ENCODE results near the gene OR4D1. TPM values are rescaled to one million over a fixed set of nuclear protein-coding genes. Genes with fewer than 3 reads are reported as not detected.

Gene OR4D1
- total RNA-seq, 1 donor from 2014 or later = not detected

DNA sequence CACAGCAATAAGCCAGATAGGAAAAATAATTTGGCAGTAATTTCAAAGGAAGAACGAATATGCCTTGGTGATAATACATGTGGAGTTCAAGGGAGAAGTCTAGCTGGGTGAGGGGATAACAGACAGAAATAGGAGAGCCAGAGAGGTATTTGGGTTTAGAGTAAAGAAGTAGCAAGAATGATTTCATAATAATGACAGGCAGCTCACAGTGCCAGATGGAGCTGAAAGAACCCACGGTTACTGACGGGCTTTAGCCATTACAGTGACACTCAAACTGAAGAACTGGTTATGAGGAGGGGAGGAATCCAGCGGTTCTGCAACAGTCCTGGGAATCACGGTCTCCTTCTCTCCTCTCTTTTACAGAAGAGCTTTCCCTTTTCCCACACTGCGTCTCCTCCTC, 2.2 kb downstream of the OR4D1 start:
- Histone ChIP-seq H3K27ac (no peak overlapping the region), H3K4me1 (no peaks in the 10 kb centered on the region), H3K9me3 (peaks cover 4% of the 10 kb centered on the region), H3K36me3 (no peaks in the 10 kb centered on the region), H3K27me3 (no peaks in the 10 kb centered on the region), H3K4me3 (no peak overlapping the region)
- TF ChIP-seq POLR2AphosphoS5 (IDR thresholded peaks at IDR 0.05; ENCODE audit: insufficient read depth in 1 of 2, low read depth in 1 of 2) = no peak
- intact Hi-C loops (cut with DNase I) = no loop called here
- DNase-seq (ENCODE audit: extremely low spot score in 2 of 2) = no peak

GRCh38 chr17:58153046-58153445, 4.9 kb downstream of the OR4D1 start:
- intact Hi-C loops (cut with DNase I) = no loop called here
- no peak for TF ChIP-seq POLR2AphosphoS5 (IDR thresholded peaks at IDR 0.05; ENCODE audit: insufficient read depth in 1 of 2, low read depth in 1 of 2)
- no peak for TF ChIP-seq CTCF (IDR thresholded peaks at IDR 0.05)
- no peak for TF ChIP-seq POLR2A (IDR thresholded peaks at IDR 0.05)
- Histone ChIP-seq H3K4me1 (peaks cover 10% of the 10 kb centered on the region), H3K4me3 (no peak overlapping the region), H3K9me3 (no peaks in the 10 kb centered on the region), H3K36me3 (no peaks in the 10 kb centered on the region), H3K27ac (no peak overlapping the region), H3K27me3 (peaks cover 4% of the 10 kb centered on the region)
- no peak for DNase-seq (ENCODE audit: extremely low spot score in 2 of 2)

DNA sequence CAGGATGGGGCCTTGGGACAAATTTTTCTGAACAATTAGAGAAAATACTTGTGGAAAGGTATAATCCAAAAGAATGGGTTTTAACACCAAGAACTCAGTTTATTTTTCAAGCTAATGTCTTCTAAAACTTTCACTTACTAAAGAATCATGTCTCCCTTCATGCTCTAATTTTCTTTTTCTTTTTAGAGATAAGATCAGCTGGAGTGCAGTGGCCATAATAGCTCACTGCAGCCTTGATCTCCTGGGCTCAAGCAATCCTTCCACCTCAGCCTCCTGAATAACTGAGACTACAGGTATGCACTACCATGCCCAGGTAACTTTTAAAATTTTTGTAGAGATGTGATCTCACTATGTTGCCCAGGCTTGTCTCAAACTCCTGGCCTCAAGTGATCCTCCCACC, 5.5 kb downstream of the OR4D1 start:
- TF ChIP-seq POLR2A (IDR thresholded peaks at IDR 0.05) = no peak
- no peak for TF ChIP-seq POLR2AphosphoS5 (IDR thresholded peaks at IDR 0.05; ENCODE audit: insufficient read depth in 1 of 2, low read depth in 1 of 2)
- no peak for TF ChIP-seq CTCF (IDR thresholded peaks at IDR 0.05)
- DNase-seq (ENCODE audit: extremely low spot score in 2 of 2) = no peak
- Histone ChIP-seq H3K27me3 (peaks cover 4% of the 10 kb centered on the region), H3K4me3 (no peak overlapping the region), H3K9me3 (no peaks in the 10 kb centered on the region), H3K4me1 (peaks cover 10% of the 10 kb centered on the region), H3K27ac (no peak overlapping the region), H3K36me3 (no peaks in the 10 kb centered on the region)
- intact Hi-C loops (cut with DNase I) = no loop called here

GRCh38 chr17:58156839-58157803, 8.9 kb downstream of the OR4D1 start:
- intact Hi-C loops (cut with DNase I) = no loop called here

GRCh38 chr17:58158181-58158580, 10.0 kb downstream of the OR4D1 start:
- Histone ChIP-seq H3K27ac (no peak overlapping the region), H3K4me1 (peaks cover 10% of the 10 kb centered on the region), H3K36me3 (no peaks in the 10 kb centered on the region), H3K9me3 (no peaks in the 10 kb centered on the region), H3K4me3 (no peak overlapping the region), H3K27me3 (peaks cover 4% of the 10 kb centered on the region)
- TF ChIP-seq POLR2A (IDR thresholded peaks at IDR 0.05) = no peak
- TF ChIP-seq CTCF (IDR thresholded peaks at IDR 0.05) = no peak
- TF ChIP-seq POLR2AphosphoS5 (IDR thresholded peaks at IDR 0.05; ENCODE audit: insufficient read depth in 1 of 2, low read depth in 1 of 2) = no peak
- intact Hi-C loops (cut with DNase I) = no loop called here
- no peak for DNase-seq (ENCODE audit: extremely low spot score in 2 of 2)

More at GRCh38 chr17:58156839-58157803, 8.9 kb downstream of the OR4D1 start:
- no peaks in the 10 kb centered on the region for H3K9me3 ChIP-seq
- TF ChIP-seq POLR2AphosphoS5 (IDR thresholded peaks at IDR 0.05; ENCODE audit: insufficient read depth in 1 of 2, low read depth in 1 of 2) (no peak), POLR2A (IDR thresholded peaks at IDR 0.05) (no peak), CTCF (IDR thresholded peaks at IDR 0.05) (no peak)
- H3K4me3 ChIP-seq = peak overlapping the region; percentile 34 to 35
- H3K36me3 ChIP-seq = no peaks in the 10 kb centered on the region
- peaks cover 4% of the 10 kb centered on the region for H3K27me3 ChIP-seq
- DNase-seq (ENCODE audit: extremely low spot score in 2 of 2) = no peak
- peaks cover 10% of the 10 kb centered on the region for H3K4me1 ChIP-seq
- no peak overlapping the region for H3K27ac ChIP-seq

All from vagina (tissue), 2 donors.